Retina (tissue), 1 donor: ENCODE results near the gene ANAPC2.
A peak's percentile ranks its signal among the peaks of the same experiment; 100 is the strongest.

Experiments
- DNase-seq: peaks from one replicate; pipeline ENCODE4 v3.0.0-alpha.2; 2016

Gene ANAPC2

DNA sequence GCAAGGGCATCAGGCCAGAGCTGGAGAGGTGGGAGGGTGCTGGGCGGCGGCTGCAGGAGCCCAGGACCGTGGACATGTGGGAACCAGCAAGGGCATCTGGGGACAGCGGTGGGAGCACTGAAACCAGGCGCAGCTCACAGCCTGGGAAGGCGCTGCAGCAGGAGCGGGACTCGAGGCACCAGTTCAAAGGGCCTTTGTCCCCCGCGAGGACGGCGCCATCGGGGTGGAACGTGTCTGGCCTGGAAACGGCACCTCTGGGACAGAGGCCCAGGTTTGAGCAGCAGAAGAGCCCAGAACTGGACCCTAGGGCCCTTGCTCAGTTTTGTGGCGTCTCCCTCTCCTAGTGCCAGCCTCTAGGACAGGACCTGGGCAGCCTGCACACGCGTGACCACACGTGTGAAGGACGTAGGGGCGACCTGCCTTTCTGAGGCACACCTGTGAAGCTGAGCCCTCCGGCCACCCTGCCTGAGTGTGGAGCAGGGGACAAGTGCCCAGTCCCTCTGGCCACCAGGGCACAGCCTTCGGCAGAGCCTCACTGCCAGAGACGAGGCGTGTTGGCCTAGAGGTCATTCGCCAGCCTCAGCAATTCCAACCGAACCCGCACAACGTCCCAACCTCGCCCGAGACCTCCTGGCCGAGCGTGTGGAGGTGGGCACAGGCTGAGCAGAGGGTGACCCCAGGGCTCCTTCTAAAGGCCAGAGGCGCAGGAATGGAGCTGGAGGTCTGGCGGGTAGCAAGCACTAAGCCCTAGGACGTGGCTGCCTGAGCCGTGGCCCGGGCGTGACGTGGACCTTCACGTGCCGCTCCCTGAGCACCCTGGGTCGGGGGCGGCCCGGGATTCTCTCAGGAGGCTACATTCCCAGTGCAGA is 14.3 kb downstream of the ANAPC2 start:
- DNase-seq = no peak

- DNase-seq = no peak
Observed at GRCh38 chr9:137172901-137173795, 15.2 kb downstream of the ANAPC2 start.

DNA sequence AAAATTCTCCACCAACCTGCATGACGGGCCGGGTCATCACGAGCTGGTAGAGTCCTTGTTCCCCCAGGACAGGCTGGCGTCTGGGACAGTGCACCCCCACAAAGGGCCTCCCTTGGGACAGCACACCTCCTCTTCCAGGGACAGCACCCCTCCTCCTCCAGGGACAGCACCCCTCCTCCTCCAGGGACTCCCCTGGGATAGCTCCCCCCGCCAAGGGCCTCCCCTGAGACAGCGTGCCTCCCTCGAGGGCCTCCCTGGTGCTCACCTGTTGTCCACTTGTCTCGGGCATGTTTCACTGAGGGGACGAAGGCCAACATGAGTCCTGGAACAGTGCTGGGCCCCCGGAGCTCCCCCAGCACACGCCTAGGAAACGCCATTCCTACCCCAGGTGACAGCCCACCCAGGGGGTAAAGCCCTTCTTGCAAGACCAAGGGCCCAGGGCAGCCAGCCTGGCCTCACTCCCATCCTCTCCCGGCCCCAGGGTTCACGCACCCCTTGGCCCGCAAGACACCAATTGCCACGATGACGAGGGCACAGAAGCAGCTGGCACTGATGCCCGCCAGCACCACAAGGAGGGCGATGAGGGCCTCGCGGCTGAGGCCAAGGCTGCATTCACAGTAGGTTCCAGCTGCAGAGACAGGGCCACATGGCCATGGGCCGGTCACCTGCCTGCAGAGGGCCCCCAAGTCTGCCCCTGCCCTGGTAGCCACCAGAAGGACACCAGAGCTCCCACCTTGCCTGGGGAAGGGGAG is 17.0 kb downstream of the ANAPC2 start:
- no peak for DNase-seq

DNA sequence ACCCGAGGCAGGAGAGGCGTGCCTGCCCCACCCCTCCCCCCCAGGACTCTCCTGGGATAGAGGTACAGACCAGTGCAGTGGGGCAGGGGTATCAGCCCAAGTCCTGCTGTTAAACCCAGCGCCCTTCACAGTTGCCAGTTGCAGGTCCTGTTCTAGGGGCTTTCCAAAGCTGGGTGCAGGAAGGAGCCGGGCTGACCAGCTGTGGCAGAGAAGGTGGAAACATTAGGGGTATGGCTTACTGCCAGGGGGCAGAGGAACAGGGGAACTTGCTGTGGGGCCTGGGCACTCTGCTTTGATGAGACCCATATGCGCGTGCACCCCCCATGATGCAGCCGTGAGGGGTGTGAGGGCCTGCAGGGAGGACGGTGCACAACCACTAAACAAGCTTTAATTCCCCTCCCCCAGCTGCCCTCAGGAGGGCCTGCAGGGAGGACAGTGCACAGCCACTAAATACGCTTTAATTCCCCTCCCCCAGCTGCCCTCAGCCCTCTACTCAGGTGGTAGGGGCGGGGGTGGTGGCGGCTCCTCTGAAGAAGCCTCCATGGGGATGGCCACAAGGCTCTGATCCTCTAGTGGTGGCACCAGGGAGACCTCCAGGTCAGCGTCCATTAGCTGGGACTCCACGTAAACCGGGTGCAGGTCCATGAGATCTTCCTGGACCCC is 17.7 kb downstream of the ANAPC2 start:
- DNase-seq = no peak

- DNase-seq = no peak
Observed at GRCh38 chr9:137169896-137170358, 18.4 kb downstream of the ANAPC2 start, which contains the start of gene LRRC26. Gene LRRC26, minus strand, starts transcription at chr9:137170051. Its CDS starts 108 bp downstream, at chr9:137169943.

- peak; percentile 90 for DNase-seq
Observed at GRCh38 chr9:137168904-137169856, 19.2 kb downstream of the ANAPC2 start.

DNA sequence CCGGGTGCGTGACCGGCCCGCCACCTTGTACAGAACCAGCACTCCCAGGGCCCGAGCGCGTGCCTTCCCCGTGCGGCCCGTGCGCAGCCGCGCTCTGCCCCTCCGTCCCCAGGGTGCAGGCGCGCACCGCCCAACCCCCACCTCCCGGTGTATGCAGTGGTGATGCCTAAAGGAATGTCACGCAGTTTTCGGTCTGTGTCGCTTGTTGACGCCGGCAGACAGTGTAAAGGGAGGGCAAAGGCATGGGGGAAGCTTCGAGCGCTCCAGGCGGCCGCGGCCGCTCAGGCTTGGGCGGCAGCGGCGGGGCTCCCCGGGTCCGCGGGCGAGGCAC is 19.8 kb downstream of the ANAPC2 start:
- DNase-seq = no peak

- DNase-seq = peak; percentile 54
Observed at GRCh38 chr9:137167747-137168572, 20.4 kb downstream of the ANAPC2 start.

GRCh38 chr9:137167277-137167746 is 21.0 kb downstream of the ANAPC2 start:
- no peak for DNase-seq

GRCh38 chr9:137166380-137167229 is 21.8 kb downstream of the ANAPC2 start:
- DNase-seq = no peak

GRCh38 chr9:137165250-137165836 is 23.0 kb downstream of the ANAPC2 start:
- no peak for DNase-seq

DNA sequence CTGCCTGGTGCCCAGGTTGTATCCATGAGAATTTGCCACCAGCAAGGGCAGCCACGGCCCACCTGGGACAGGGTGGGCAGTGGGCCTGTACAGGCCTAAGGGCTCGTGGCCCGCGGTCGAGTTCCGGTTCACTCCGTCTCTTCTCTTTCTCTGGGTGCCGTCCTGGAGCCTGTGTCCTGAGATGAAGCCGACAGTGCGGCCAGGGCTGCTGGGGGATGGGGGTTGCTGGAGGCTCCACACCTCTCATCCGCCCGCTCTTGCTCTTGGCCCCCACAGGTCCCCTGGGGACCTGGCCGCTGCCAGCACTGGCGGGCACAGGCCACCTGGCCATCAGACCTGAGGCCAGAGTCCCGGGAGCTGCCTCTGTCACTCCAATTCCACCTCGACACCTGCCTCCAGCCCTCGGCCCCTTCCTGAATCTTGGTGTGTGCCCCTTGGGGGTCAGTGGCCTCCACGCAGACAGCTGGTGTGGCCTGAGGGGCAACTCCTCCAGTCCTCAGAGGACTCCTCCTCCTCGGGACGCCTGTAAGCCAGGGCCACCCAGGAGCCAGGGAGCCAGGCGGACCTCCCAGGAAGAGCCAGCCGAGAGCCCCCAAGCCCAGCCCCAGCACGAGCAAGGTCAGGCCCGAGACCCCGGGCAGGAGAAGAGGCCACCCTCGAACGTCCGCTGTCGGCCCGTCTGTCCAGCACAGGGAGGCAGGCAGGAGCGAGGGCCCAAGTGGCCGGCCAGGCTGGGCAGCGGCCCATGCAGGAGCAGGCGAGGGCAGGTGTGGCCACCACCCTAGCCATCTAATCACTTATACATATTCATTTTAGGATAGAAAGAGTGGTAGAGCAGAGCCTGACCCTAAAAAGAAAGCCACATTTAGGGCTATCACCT is 23.8 kb downstream of the ANAPC2 start:
- DNase-seq = no peak

GRCh38 chr9:137163805-137164204 is 24.6 kb downstream of the ANAPC2 start:
- no peak for DNase-seq

GRCh38 chr9:137163365-137163715 is 25.0 kb downstream of the ANAPC2 start:
- no peak for DNase-seq

GRCh38 chr9:137162505-137163364 is 25.6 kb downstream of the ANAPC2 start:
- no peak for DNase-seq
